Germinal center (tissue), 1 donor: ENCODE measurements around the gene TOB1.
"Not testable (repeated sequence)": the region's sequence is repeated elsewhere in the genome, so short reads cannot be mapped to it uniquely, and the experiment has no call there.

ENCODE experiments used
- DNase-seq: peaks from one replicate; pipeline ENCODE4 v3.0.0; 2012; ENCODE audit warnings: mixed read lengths, low spot score

The TOB1 gene

DNA sequence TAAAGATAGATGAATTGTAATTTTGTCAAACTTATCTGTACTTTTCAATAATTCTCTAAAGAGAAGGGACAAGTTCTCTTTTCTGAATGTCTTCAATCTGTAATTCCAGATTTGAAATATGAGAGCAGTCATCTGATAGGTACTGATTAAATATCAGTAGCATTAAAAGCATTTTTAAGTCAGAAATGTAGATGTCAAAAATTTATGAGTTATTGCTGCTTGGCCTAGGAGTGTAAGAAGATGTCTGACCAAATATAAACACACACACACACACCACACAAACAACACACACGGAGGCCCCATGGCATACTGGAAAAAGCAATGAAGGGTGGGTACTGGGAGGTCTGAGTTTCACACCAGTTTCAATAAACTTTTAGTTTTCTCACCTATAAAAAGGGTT lies 2.4 kb upstream of the TOB1 start:
- DNase-seq = no peak

DNA sequence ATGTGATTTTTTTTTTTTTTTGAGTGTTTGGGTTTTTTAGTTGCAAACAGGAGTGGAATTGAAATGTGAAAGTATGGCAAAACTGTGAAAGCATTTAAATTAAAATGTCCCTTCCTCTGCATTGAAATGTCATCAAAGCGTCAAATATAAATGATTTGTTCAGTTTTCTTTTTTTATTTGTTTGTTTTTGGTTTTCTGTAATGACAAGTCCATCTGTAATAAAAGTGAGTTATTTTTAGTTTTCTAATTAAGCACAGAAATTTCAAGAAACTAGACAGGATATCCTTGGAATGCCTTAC lies 1.9 kb upstream of the TOB1 start:
- no peak for DNase-seq

DNA sequence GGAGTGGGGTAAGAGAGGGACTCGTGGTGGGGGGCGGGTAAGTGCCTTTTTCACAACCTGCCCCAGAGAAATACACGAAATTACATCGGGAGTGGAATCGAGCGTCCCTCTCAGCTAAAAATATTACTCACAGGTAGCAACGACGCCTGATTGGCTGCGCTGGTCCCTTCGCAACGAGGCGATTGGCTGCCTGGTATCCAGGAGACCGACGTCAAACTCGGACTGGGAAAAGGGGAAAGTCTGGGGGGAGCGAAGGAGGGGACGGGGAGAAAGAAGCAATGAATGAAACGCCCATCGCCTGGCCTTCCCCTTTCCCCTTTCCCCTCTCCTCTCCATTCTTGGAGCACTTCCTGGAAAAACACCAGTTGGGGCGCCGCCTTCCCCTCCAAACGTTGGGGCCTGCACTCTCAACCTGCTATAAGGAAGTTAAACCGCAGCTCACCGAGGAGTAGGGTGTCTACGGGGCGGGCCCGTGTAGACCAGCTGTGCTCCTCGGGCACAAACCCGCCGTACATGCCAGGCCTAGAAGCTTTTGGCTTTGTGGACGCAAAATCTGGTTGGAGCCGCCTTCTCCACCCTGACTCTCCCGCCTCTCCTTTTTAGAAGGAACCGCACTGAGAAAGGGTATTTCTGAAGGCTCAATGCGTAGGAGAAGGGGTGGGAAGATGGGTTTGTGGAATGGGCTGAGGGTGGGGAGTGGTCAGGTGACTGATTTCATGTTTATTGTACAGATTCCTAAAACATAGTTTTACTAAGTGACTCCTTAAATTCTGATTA lies 1.4 kb upstream of the TOB1 start:
- peak; percentile 90 for DNase-seq

DNA sequence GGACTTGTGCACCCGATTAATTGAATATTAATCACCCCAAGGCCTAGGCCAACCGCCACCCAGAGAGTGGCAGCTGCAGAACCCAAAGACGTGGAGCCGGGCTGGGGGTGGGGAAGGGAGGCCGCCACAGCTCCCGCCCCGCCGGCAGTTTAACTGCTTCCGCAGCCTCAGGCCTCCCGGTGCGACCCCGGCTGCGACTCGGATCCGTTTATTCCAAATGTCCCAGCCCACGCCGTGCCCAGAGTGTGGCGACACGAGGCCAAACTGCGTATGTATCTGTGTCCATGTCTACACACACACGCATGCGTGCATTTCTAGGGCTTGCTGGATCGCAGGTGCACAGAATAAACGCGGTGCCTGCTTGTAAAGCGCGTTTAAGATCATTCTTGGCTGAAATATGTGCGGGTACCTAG lies 802 bp upstream of the TOB1 start:
- peak; percentile 67 for DNase-seq

DNA sequence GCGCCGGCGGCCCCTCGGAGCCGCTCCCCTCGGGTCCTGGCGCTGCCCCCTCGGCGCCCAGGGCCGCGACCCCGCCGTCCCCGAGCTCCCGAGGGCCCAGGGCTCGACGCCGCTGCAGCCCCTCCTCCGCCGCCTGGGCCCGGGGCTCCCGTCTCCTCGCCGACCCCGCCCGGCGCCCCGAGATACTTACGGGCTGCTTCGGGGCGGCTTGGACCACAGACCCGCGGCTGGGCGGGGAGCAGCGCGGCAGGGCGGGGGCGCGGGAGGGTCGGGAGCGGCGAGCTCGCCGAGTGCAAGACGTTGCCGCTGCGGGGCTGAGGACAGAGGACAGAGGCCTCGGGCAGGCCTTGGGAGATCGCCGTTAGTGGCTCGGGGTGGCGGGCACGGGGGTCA lies 290 bp downstream of the TOB1 start:
- no peak for DNase-seq

DNA sequence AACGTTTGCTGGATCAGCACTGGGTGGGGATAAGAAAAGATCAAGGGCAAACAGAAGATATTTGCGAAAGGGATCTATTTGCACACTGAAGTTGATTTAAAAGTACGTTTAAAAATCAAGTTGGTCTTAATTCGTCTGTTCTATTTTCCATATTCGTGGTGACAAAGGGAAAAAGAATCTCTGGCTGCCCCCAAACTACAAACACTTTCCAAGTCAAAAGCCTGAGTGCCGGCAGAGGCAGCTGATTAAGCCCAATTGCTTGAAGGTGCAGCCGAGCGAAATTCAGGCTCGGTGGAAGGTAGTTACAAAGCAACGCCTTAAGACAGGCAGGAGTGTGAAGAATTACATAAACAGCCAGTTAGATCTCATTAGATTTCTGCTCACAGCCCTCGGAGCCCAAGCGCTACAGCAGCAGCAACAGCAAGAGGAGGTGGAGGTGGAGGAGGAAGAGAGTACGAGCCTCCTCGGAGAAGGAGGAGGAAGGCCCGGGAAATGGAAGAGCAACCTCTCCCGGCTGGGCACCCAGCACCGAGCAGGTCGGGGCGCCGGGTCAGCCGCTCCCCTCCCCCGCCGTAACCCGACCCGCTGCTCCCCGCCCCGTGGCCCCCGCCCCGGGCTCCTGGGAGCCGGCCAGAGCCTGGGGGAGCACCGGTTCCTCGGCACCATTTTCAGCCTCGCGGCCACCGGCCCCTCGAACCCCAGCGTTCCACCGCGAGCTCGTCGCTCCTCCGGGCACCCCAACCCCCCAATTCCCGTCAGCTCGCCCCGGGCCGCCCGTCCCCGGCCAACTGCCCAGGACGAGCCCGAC lies 890 bp downstream of the TOB1 start:
- DNase-seq = peak; percentile 36

DNA sequence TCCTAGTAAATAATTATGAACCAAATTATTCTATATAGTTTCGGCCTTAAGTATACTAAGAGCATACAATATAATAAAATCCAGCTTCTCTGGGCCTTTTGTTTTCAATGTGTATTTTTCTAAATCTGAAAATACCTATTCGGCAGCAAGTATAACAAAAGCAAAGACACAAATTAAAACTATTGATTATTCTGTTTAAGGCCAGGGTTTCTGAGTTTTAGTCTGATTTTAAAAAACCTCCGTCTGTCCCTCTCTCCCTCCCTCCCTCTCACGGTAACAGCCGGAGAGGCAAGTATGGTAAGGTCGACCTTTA lies 1.5 kb downstream of the TOB1 start:
- DNase-seq = no peak

DNA sequence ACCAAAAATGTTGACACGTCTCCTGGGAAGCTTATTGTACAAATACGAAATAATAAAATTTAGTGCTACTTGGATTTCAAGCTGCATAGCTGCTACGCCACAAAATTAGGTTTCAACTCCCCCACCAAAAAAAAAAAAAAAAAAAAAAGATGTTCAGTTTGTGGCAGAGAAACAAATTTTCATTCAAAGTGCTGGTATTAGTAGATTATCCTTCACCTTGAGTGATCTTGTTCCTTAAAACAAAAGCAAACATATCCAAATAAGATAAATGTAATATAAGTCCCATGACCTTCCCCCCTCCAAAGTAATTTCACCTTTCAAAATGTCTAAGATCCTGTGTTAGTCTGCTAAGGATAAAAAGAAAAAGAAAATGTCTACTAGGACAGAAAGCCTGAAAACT lies 2.2 kb downstream of the TOB1 start:
- DNase-seq = no peak

DNA sequence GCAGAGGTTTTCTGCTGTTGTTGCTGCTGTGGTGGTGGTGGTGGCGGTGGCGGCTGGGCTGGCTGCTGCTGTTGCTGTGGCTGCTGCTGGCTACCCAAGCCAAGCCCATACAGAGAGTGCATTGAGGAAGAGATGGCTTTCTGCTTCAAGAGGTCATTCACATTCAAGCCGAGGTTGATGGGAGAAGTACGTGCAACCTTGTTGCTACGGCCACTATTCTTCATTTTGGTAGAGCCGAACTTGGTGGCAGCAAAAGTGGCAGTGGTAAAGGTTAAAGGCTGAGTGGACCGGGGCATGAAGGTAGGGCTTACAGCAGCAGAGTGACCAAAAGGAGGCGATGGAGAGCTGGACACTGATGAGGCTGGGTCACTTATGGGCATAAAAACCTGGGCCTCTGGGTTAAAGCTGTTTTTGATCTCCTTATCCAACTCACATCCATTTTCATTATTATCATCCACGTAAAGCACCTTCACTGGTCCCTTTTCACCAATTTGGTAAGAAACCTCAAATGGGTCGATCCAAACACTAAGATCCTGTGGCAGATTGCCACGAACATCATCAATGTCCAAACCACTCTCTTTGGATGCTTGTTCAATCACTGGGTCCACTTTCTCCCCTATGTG lies 2.8 kb downstream of the TOB1 start:
- DNase-seq = no peak

DNA sequence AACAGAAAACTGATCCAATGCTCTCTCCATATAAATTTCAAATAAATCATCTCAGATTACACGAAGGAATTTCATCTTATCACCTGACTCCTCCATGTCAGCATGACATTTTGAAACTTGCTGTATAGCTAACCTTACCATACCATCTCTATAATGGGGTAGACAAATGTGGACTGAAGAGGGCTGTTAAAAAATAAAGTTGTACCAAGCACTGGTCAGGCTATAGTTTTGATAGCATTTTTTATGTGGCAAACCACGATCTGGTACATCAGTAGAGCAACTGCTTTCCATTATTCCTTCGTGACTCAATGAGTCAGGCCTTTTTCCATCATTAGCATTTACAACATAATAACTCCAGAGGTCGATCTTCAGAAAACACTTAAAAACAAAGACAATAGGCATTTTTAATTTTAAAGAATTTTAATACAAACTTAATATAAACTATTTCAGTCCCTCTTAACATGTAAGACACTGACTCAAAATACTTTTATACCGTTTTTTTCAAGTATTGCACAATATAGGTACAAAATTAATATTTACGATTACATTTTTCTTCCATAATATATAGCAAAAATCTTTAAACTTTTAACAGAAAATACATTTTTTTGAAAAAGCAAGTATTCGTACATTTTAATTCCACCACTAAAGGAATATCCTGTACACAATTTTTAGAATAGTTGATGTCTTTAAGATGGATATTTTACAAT lies 4.2 kb downstream of the TOB1 start:
- no peak for DNase-seq

DNA sequence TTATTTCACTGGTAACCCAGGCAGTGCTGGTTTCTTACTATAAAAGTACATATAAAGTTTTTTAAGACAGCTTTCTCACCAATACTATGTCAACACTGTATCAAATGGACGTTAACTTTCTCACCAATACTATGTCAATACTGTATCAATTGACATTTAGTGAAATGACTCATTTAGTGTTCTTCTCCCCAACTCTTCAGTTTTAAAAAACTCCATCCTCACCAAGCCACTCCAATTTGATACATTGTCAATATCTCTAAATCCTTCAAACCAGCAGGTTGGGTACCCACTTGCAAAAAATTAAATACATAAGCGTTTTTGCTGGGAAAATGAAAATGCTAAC lies 4.8 kb downstream of the TOB1 start:
- DNase-seq = no peak

DNA sequence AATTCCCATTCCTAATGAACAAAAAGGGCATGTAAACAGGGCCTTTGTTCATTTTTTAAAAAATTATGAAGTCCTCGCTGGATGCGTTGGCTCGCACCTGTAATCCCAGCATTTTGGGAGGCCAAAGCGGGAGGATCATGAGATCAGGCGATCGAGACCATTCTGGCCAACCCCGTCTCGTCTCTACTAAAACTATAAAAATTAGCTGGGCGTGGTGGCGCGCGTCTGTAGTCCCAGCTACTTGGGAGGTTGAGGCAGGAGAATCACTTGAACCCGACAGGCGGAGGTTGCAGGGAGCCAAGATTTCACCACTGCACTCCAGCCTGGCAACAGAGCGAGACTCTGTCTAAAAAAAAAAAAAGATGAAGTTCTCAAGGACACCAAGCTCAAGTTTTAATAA lies 6.4 kb downstream of the TOB1 start:
- DNase-seq = not testable (repeated sequence)

DNA sequence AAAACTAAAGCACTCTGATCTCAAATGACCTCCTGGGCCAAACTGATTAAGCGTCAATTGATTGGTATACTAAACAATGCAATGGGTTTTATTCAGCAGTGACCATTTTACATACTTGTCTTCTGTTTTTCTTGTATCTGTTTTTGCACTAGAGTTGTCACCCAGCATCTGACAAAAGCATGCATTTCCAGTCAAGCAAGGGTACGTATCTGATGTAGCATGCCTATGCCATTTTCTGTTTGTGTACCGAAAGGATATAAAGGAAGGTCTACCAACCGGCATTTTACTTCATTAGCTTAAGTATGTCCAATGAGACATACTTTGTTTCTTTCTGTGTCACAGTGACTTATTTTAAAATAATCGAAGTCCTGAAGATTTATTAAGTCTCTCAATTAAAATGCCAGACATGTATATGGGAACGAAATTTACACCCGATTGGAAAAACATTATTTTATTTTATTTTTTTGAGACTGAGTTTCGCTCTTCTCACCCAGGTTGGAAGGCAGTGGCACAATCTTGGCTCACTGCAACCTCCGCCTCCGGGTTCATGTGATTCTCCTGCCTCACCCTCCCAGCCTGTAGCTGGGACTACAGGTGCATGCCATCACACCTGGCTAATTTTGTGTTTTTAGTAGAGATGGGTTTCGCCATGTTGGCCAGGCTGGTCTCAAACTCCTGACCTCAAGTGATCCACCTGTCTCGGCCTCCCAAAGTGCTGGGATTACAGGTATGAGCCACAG lies 7.5 kb downstream of the TOB1 start:
- DNase-seq = no peak

DNA sequence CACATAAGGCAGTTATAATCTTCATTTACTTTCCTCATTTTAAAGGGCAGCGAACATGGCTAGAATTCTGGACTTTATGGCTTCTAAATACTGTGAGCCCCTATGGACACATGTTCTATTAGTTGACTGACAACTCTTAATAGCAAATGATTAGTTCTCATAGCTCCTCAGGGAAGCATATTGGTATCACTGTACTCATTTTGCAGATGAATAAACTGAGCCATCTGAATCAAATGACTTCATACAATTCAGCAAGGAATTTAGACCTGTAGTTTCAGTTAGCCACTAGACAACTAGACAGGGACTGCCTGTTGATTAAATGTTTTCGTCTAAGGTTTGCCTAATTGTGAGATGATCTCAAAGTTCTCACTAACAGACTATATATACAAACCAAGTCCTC lies 9.7 kb downstream of the TOB1 start:
- DNase-seq = no peak

DNA sequence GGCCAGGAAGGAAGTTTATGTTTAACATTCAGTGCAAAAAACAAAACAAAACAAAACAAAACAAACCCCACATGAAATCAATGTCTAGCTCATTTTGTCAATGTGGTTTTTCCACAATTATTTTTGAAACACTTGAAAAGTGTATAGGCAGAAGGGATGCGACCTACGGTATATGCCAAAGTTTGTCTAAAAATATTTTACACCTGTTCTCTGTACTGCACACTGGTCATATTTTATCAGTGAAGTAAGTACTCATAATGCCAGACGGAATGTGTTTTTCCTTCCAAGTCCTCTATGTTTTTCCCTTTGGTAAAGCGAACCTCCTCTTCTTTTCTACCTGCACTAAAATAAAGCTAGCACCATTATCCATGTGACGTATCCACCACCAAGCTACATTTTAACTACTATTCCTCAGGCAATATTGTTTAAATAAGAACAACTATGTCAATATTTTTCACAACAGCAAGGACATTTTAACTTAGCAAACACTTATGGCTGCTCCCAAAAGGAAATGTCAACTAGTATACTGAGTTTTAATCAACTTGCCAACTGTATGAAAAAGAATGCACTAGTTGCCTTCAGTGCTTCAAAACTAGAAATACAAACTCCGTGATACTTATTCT lies 10.3 kb downstream of the TOB1 start:
- DNase-seq = no peak

DNA sequence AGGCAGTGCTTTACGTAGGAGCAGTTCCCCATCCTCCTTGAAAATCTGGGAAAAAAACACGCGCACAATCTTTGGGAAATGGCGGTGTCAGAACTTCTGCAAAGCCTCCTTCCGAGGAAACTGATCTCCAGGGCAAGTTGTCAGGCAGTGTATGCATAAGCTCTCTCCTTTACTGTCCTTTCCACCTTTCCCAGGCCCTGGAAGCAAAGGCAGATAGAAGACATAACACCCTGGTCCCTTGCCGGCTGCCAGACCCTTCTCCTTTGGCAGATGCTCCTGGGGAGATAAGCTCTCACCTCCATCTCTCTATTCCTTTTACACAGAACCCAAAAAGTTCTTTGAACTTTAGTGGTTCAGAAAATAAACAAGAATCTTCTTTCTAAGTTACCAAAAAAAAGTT lies 12.4 kb downstream of the TOB1 start:
- DNase-seq = no peak

DNA sequence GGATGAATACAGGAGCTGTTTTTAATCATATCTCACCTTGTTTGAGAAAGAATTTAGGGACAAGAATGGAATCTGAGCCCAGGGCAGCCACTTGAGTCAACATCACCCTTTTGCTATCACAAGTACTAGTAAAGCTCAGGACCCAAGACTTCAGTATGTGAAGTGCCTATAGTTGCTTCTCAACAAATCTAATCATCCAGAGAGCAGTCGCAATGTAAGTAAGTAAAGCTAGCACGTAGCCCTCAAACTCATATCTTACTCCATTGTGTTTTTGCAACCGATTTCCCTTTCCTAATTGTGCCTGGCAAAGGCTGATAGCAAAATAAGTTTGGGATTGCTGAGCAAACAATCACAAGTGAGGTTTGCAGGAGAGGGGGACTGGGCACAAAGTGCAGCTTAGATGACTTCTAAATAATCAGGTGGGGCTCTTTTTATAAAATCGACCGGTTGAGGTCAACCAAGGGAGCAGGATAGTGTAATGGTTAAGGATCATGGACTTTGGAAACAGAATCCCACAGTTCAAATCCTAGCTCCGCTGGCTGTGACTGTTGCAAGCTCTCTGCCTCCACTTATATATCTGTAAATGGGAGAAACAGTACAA lies 13.0 kb downstream of the TOB1 start:
- no peak for DNase-seq

DNA sequence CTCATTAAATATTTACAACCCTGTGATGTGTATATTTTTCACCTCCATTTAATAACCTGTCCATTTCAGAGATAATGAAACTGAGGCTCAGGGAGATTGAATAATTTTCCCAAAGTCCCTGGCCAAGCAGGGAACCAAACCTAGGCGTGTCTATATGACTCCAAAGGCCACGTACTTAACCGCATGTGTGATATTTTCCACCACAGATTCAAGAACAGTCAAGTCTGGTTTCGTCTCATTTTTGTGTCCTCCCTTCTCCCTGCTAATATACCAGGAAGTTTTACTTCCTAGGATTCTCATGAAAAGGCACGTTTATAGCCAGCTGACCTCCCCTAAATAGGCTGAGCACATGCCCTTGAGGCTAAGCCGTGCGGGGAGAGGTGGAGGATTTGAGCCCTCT lies 15.5 kb downstream of the TOB1 start:
- no peak for DNase-seq

DNA sequence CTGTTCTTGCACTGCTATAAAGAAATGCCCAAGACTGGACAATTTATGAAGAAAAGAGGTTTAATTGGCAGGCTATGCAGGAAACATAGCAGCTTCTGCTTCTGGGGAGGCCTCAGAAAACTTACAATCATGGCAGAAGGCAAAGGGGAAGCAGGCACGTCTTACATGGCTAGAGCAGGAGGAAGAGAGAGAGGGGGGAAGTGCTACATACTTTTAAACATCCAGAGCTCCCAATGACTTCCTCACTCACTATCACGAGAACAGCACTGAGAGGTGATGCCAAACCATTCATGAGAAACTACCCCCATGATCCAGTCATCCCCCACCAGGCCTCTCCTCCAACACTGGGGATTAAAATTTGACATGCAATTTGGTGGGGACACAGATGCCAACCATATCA lies 17.4 kb downstream of the TOB1 start:
- DNase-seq = no peak

DNA sequence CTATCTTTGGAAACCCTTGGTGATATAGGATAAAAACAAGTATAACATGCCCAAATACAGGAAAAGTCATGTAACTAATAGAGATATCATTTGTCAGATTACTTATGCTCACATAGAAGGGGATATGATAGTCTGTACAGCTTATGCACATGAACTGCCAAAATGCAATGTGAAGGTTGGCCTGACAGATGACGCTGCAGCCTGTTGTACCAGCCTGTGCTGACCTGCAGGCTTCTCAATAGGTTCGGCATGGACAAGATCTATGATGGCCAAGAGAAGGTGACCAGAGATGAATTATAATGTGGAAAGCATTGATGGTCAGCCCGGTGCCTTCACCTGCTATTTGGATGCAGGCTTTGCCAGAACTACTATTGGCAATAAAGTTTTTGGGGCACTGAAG lies 18.1 kb downstream of the TOB1 start:
- DNase-seq = no peak

DNA sequence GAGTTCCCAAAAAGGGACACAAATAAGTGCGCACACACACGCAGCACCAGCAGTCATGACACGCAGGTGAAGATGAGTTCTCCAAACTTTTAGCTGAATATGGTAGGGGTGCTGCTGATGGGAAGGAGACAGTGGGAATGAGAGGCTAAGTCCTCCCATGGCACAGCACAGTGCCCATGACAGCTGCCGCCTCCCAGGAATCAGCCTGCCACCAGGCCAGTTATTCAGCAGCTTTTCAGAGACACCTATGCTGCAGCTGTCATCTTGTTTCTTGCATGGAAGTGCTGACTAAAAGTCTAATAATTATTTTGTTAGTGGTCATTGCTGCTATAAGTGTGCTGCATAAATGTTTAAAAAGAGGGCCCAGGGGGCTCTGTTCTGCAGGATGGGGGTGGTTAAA lies 18.6 kb downstream of the TOB1 start:
- DNase-seq = no peak
